Esophagus squamous epithelium (tissue), 4 donors: ENCODE data around the gene ZNF593OS.

Experiments used
- CTCF ChIP-seq, 6 experiments: fragments of 450-650 bp in 4 of 6; fragments of 200-600 bp in 2 of 6; sonication (generic) in 2 of 6; IDR thresholded peaks; one replicate each; pipeline ENCODE4 v1.5.1; 2016 to 2019; ENCODE audit warnings: antibody characterized with exemption in 6 of 6, mild to moderate bottlenecking in 4 of 6, moderate library complexity in 4 of 6
- POLR2A ChIP-seq, 4 donors: fragments of 450-650 bp; IDR thresholded peaks; one replicate each; pipeline ENCODE4 v1.6.1; 2017; ENCODE audit warnings: antibody characterized with exemption in 4 of 4, mild to moderate bottlenecking in 4 of 4, moderate library complexity in 3 of 4

GRCh38 chr1:26184883-26185282 is 13.3 kb upstream of the ZNF593OS start:
- TF ChIP-seq CTCF (IDR thresholded peaks at IDR 0.05) (no peak), POLR2A (IDR thresholded peaks at IDR 0.05) (no peak)
